Loucy (cell line): ENCODE results near the gene FANCI.

ENCODE experiments used
- H2AFZ ChIP-seq: fragments of 200-600 bp; sonication (generic); 2 replicates; pipeline ENCODE4 v1.6.0; 2016; ENCODE audit warnings: antibody characterized with exemption, mild to moderate bottlenecking, low read length, moderate library complexity
- H3F3A ChIP-seq: fragments of 200-600 bp; 2 replicates; pipeline ENCODE4 v1.6.0; 2016; ENCODE audit warnings: antibody characterized with exemption, low read depth, mild to moderate bottlenecking
- H3K27me3 ChIP-seq: fragments of 200-600 bp; sonication (generic); 2 replicates; pipeline ENCODE4 v1.6.1; 2014; ENCODE audit warnings: low read length, mild to moderate bottlenecking; ENCODE audit not compliant: insufficient read depth, poor library complexity, severe bottlenecking
- H3K36me3 ChIP-seq: fragments of 200-600 bp; sonication (generic); 2 replicates; pipeline ENCODE4 v1.6.1; 2016; ENCODE audit warnings: low read length; ENCODE audit not compliant: insufficient read depth
- H3K4me1 ChIP-seq: fragments of 200-600 bp; sonication (generic); 2 replicates; pipeline ENCODE4 v1.5.1; 2014; ENCODE audit warnings: low read length, mild to moderate bottlenecking; ENCODE audit not compliant: insufficient read depth, poor library complexity, severe bottlenecking
- H3K4me2 ChIP-seq: fragments of 200-600 bp; sonication (generic); 2 replicates; pipeline ENCODE4 v1.6.0; 2014; ENCODE audit warnings: antibody characterized with exemption, low read length, low read depth, mild to moderate bottlenecking; ENCODE audit not compliant: poor library complexity, severe bottlenecking
- H3K4me3 ChIP-seq: fragments of 200-600 bp; sonication (generic); 2 replicates; pipeline ENCODE4 v1.5.1; 2014; ENCODE audit warnings: low read length, mild to moderate bottlenecking, mixed read lengths; ENCODE audit not compliant: poor library complexity, severe bottlenecking
- H3K79me2 ChIP-seq: fragments of 200-600 bp; sonication (generic); 2 replicates; pipeline ENCODE4 v1.6.1; 2014; ENCODE audit warnings: low read length; ENCODE audit not compliant: insufficient read depth
- H3K9ac ChIP-seq: fragments of 200-600 bp; sonication (generic); 2 replicates; pipeline ENCODE4 v1.6.0; 2014; ENCODE audit warnings: mild to moderate bottlenecking, low read depth, low read length, moderate library complexity; ENCODE audit not compliant: poor library complexity, severe bottlenecking
- H3K9me2 ChIP-seq: fragments of 200-600 bp; sonication (generic); replicated peaks from 2 replicates; pipeline ENCODE4 v1.6.1; 2016; ENCODE audit warnings: low read depth, low read length, mixed read lengths
- H3K9me3 ChIP-seq: fragments of 200-600 bp; sonication (generic); 2 replicates; pipeline ENCODE4 v1.6.1; 2014; ENCODE audit warnings: mild to moderate bottlenecking, antibody characterized with exemption, low read length, low read depth; ENCODE audit not compliant: insufficient read depth
- H4K20me1 ChIP-seq: fragments of 200-600 bp; sonication (generic); 2 replicates; pipeline ENCODE4 v1.6.0; 2014; ENCODE audit warnings: antibody characterized with exemption, low read length, mild to moderate bottlenecking; ENCODE audit not compliant: insufficient read depth, poor library complexity, severe bottlenecking
- EZH2phosphoT487 ChIP-seq: fragments of 200-600 bp; IDR thresholded peaks from 2 replicates; pipeline ENCODE4 v1.6.1; 2018; ENCODE audit warnings: antibody characterized with exemption, mild to moderate bottlenecking, moderate library complexity, borderline replicate concordance
- TF ChIP-seq, protein P1 (sequence below): fragments of 200-600 bp; sonication (generic); conservative IDR thresholded peaks from 2 replicates; pipeline ENCODE4 v1.5.1; 2014; ENCODE audit warnings: mild to moderate bottlenecking, antibody characterized with exemption, low read length

The FANCI gene

GRCh38 chr15:89333959-89334509, 90.3 kb downstream of the FANCI start:
- TF ChIP-seq, protein P1, sequence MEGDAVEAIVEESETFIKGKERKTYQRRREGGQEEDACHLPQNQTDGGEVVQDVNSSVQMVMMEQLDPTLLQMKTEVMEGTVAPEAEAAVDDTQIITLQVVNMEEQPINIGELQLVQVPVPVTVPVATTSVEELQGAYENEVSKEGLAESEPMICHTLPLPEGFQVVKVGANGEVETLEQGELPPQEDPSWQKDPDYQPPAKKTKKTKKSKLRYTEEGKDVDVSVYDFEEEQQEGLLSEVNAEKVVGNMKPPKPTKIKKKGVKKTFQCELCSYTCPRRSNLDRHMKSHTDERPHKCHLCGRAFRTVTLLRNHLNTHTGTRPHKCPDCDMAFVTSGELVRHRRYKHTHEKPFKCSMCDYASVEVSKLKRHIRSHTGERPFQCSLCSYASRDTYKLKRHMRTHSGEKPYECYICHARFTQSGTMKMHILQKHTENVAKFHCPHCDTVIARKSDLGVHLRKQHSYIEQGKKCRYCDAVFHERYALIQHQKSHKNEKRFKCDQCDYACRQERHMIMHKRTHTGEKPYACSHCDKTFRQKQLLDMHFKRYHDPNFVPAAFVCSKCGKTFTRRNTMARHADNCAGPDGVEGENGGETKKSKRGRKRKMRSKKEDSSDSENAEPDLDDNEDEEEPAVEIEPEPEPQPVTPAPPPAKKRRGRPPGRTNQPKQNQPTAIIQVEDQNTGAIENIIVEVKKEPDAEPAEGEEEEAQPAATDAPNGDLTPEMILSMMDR, result no peak
- TF ChIP-seq EZH2phosphoT487, result no peak
- H3K9me3 ChIP-seq, result no peaks in the 10 kb centered on the region
- H3K4me2 ChIP-seq, result peak overlapping the region; percentile 96
- H3K79me2 ChIP-seq, result peaks cover 53% of the 10 kb centered on the region
- peak overlapping the region; percentile 91 for H3K9ac ChIP-seq
- H4K20me1 ChIP-seq, result peaks cover 50% of the 10 kb centered on the region
- H3K4me1 ChIP-seq, result peaks cover 50% of the 10 kb centered on the region
- H3K4me3 ChIP-seq, result peak overlapping the region; percentile 98
- H3F3A ChIP-seq, result peaks cover 12% of the 10 kb centered on the region; the same call in 1 of the 2 replicates
- H3K27me3 ChIP-seq, result no peaks in the 10 kb centered on the region
- H2AFZ ChIP-seq, result no peak overlapping the region
- no peaks in the 10 kb centered on the region for H3K9me2 ChIP-seq
- H3K36me3 ChIP-seq, result peaks cover 25% of the 10 kb centered on the region; the same call in 1 of the 2 replicates

DNA sequence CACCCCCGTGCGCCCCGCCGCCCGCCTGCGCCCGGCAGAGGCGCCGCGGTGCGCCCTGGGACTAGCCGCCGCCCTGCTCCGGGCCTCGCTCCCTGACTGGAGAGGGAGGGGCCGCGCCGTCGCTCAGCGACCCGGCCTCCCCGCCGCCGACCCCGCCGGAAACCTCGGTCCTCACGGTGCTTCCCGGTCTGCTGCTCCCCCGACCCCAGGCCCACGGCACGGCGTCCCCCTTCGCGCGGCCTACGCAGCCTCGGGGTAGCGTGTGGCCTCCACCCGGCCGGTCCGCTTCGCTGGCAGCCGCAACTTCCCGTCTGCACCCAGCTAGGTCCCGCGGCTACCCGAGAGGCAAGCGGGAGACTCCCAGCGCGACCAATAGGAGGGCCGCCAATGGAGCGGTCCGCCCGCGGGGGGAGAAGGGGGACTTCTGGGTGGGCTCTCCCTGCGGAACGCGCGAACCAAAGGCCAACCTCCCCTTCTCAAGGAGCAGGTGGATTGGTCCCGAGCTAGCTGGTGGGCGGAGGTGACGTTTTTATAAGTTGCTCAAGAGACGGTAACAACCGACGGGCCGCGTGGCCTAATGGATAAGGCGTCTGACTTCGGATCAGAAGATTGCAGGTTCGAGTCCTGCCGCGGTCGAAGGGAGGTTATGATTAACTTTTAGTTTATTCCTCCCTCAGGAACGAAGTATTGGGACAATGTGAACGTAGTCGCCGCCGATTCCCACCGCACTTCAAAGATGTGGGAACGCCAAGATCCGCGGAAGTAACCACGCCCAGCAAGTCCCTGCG, 90.9 kb downstream of the FANCI start, which contains the start of gene POLG:
POLG (minus strand) TSS at position 315 of the 788 bp plus-strand sequence. CDS start 1,070 bp downstream, outside the sequence.
- peak within 1 kb of the TSS; percentile 98 for H3K4me3 ChIP-seq
- TF ChIP-seq, protein P1, result no peak
- no peak for TF ChIP-seq EZH2phosphoT487
- peaks cover 47% of the 10 kb centered on the region for H3K79me2 ChIP-seq
- H2AFZ ChIP-seq, result peak within 1 kb of the TSS; percentile 79
- H3K9me3 ChIP-seq, result no peaks in the 10 kb centered on the region
- H3K27me3 ChIP-seq, result no peaks in the 10 kb centered on the region
- H3K4me1 ChIP-seq, result peaks cover 45% of the 10 kb centered on the region
- 0 out of 2 replicates have a peak, but pooled peaks cover 8% of the 10 kb centered on the region for H3F3A ChIP-seq
- no peaks in the 10 kb centered on the region for H3K9me2 ChIP-seq
- peak within 1 kb of the TSS; percentile 91 for H3K9ac ChIP-seq
- peaks cover 20% of the 10 kb centered on the region; the same call in 1 of the 2 replicates for H3K36me3 ChIP-seq
- peak within 1 kb of the TSS; percentile 96 for H3K4me2 ChIP-seq
- peaks cover 44% of the 10 kb centered on the region for H4K20me1 ChIP-seq

DNA sequence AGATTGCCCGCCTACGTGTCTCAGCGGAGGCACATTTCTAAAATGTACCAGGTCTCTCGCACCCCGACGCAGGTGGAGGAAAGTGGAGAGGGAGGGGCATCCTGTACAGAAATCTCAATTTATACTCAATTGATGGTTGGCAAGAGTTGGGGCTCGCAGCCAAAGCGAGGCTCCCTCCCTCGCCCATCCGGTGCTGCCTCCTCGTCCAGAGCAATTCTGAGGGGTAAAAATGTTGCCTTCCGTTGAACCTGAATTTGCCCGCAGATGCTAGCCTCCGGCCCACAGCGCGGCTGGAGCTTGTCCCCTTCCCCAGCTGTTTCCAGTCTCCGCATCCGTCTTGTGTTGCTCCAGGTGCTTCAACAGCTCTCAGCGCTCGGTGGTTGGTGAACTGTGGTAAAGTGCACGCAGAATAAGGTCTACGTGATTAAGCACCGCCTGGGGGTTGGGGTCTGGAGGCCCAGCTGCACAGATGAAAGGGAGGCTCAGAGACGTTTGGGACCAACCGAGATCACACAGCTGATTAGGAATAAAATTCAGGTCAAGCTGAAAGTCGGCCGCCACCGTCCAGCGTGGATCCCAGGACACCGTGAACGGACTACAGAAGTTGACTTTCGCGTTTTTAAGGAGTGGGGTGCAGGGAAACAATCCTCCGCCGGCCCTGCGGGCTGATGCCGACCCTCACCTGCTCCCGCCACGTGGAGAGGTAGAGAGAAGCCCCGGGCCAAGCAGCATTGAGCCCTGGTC, 91.7 kb downstream of the FANCI start:
- TF ChIP-seq, protein P1, result no peak
- no peak for TF ChIP-seq EZH2phosphoT487
- peaks cover 37% of the 10 kb centered on the region for H3K4me1 ChIP-seq
- peak overlapping the region; percentile 79 for H2AFZ ChIP-seq
- peaks cover 16% of the 10 kb centered on the region; the same call in 1 of the 2 replicates for H3K36me3 ChIP-seq
- no peaks in the 10 kb centered on the region for H3K9me3 ChIP-seq
- no peaks in the 10 kb centered on the region for H3K9me2 ChIP-seq
- H3K4me2 ChIP-seq, result peak overlapping the region; percentile 71
- H3K27me3 ChIP-seq, result no peaks in the 10 kb centered on the region
- H3K9ac ChIP-seq, result peak overlapping the region; percentile 72
- H4K20me1 ChIP-seq, result peaks cover 37% of the 10 kb centered on the region
- 0 out of 2 replicates have a peak, but pooled peaks cover 1% of the 10 kb centered on the region for H3F3A ChIP-seq
- H3K4me3 ChIP-seq, result peak overlapping the region; percentile 79
- peaks cover 40% of the 10 kb centered on the region for H3K79me2 ChIP-seq
